BLaER1 (cell line): ENCODE measurements around the gene RAG1.

Source experiments
- H3K27ac ChIP-seq: shearing (Covaris generic); formaldehyde crosslinking; 2 replicates; pipeline ENCODE4 v1.8.1; 2022
- H3K27me3 ChIP-seq: shearing (Covaris generic); formaldehyde crosslinking; 2 replicates; pipeline ENCODE4 v1.8.1; 2022
- H3K36me3 ChIP-seq: shearing (Covaris generic); formaldehyde crosslinking; 2 replicates; pipeline ENCODE4 v1.8.1; 2022
- H3K4me1 ChIP-seq: shearing (Covaris generic); formaldehyde crosslinking; 2 replicates; pipeline ENCODE4 v1.8.1; 2022
- H3K4me2 ChIP-seq: shearing (Covaris generic); formaldehyde crosslinking; 2 replicates; pipeline ENCODE4 v1.8.1; 2022
- H3K4me3 ChIP-seq: shearing (Covaris generic); formaldehyde crosslinking; 2 replicates; pipeline ENCODE4 v1.8.1; 2022
- H3K9ac ChIP-seq: shearing (Covaris generic); formaldehyde crosslinking; 2 replicates; pipeline ENCODE4 v1.8.1; 2022
- H3K9me3 ChIP-seq: shearing (Covaris generic); formaldehyde crosslinking; 2 replicates; pipeline ENCODE4 v1.8.1; 2022
- H4K20me1 ChIP-seq: shearing (Covaris generic); formaldehyde crosslinking; 2 replicates; pipeline ENCODE4 v1.8.1; 2022
- Cebpa-rat ChIP-seq: shearing (Covaris generic); IDR thresholded peaks from 2 replicates; pipeline ENCODE4 v1.8.1; 2022

Gene RAG1

GRCh38 chr11:36564376-36565030 is 3.3 kb upstream of the RAG1 start:
- peak overlapping the region; percentile 61 for H3K4me3 ChIP-seq
- H3K27ac ChIP-seq: peak overlapping the region; percentile 37
- H3K27me3 ChIP-seq: no peaks in the 10 kb centered on the region
- peaks cover 32% of the 10 kb centered on the region for H3K4me1 ChIP-seq
- peak overlapping the region; percentile 98 for H3K9ac ChIP-seq
- peaks cover 14% of the 10 kb centered on the region for H3K9me3 ChIP-seq
- H3K4me2 ChIP-seq: peak overlapping the region; percentile 89
- no peaks in the 10 kb centered on the region for H4K20me1 ChIP-seq
- no peak for TF ChIP-seq Cebpa-rat
- no peaks in the 10 kb centered on the region for H3K36me3 ChIP-seq

DNA sequence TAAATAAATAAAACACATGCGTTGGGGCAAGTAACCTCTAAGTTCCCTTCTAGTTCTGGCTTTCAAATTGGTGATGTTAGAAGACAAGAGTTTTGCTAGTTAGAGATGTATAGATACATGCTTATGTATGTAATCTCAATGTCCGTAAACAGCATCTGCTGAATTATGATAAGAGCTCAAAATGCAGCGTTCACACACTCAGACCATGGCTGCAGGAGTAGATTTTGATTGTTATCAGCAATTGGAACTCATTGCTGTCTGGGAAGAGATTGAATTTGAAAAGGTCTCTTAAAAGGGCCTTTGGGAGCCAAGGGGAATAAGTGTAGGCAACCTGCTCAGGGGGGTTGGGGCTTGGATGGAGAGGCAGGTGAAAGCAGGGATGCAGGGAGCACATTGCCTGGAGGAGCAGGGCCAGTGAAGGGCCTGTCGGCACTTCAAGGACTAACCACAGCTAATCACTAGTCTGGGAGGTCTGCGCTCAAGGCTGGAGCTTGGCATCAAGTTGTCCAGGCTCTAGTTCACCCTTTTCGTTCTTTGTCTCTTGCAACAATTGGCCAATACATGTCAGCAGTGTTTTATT is 2.7 kb upstream of the RAG1 start:
- H3K4me1 ChIP-seq: peaks cover 32% of the 10 kb centered on the region
- H3K27ac ChIP-seq: peak overlapping the region; percentile 37; the same call in 1 of the 2 replicates
- peak overlapping the region; percentile 98 for H3K9ac ChIP-seq
- no peaks in the 10 kb centered on the region for H4K20me1 ChIP-seq
- peaks cover 8% of the 10 kb centered on the region for H3K9me3 ChIP-seq
- TF ChIP-seq Cebpa-rat: no peak
- peak overlapping the region; percentile 89 for H3K4me2 ChIP-seq
- no peaks in the 10 kb centered on the region for H3K27me3 ChIP-seq
- no peaks in the 10 kb centered on the region; the same call in 1 of the 2 replicates for H3K36me3 ChIP-seq
- H3K4me3 ChIP-seq: peak overlapping the region; percentile 61

DNA sequence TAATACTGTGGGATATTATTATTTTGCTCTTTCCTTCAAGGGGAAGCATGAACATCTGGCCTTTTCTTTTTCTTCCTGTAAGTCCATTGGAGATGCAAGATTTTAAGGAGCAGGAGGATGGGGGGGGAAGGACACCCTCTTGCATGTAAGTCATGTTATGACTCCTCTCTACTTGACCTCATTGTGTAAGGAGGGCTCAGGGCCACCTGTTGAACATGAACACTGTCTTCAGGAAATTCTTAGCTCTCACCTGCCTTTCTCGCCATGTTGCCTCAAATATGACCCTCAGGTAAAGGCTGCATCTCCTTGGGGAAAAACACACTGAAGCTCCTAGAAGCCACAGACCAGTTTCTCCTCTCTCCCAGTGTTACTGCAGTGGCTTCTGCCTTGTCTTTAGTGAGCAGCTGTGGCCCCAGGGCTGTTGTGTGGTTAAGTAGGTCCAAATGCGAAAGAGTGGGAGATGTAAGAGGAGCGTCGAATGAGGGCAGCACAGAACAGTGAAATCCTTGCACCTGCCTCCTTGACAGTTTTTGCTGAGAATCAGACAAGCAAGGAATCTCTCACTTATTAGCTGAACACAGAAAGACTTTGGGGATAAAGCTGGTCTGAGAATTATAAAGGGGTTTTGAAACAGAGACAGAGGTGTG is 1.3 kb upstream of the RAG1 start:
- Histone ChIP-seq H3K4me3 (peak overlapping the region; percentile 73), H3K27ac (peak overlapping the region; percentile 99), H3K27me3 (no peaks in the 10 kb centered on the region), H3K36me3 (peaks cover 12% of the 10 kb centered on the region), H3K4me2 (peak overlapping the region; percentile 89), H4K20me1 (no peaks in the 10 kb centered on the region), H3K9ac (peak overlapping the region; percentile 98), H3K9me3 (no peaks in the 10 kb centered on the region), H3K4me1 (peaks cover 32% of the 10 kb centered on the region)
- TF ChIP-seq Cebpa-rat: no peak

DNA sequence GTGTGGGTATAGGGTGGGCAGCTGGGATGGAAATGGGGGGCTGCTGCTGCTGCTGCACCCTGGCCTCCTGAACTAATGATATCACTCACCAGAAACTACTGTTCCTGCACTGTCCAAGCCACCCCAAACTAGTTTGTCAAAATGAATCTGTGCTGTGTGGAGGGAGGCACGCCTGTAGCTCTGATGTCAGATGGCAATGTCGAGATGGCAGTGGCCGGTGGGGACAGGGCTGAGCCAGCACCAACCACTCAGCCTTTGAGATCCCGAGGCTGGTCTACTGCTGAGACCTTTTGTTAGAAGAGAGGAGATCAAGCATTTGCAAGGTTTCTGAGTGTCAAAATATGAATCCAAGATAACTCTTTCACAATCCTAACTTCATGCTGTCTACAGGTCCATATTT is 1.3 kb downstream of the RAG1 start:
- H3K4me1 ChIP-seq: peaks cover 30% of the 10 kb centered on the region
- peaks cover 4% of the 10 kb centered on the region for H4K20me1 ChIP-seq
- peaks cover 38% of the 10 kb centered on the region for H3K36me3 ChIP-seq
- H3K4me3 ChIP-seq: peak overlapping the region; percentile 73
- peak overlapping the region; percentile 99 for H3K27ac ChIP-seq
- no peaks in the 10 kb centered on the region for H3K9me3 ChIP-seq
- H3K9ac ChIP-seq: peak overlapping the region; percentile 98
- peak overlapping the region; percentile 89 for H3K4me2 ChIP-seq
- 0 out of 2 replicates have a peak, but pooled peaks have one; percentile 10 for TF ChIP-seq Cebpa-rat
- no peaks in the 10 kb centered on the region for H3K27me3 ChIP-seq

DNA sequence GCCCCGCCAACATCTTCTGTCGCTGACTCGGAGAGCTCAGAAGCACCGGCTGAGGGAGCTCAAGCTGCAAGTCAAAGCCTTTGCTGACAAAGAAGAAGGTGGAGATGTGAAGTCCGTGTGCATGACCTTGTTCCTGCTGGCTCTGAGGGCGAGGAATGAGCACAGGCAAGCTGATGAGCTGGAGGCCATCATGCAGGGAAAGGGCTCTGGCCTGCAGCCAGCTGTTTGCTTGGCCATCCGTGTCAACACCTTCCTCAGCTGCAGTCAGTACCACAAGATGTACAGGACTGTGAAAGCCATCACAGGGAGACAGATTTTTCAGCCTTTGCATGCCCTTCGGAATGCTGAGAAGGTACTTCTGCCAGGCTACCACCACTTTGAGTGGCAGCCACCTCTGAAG is 6.7 kb downstream of the RAG1 start:
- H3K27ac ChIP-seq: peak overlapping the region; percentile 99
- no peak for TF ChIP-seq Cebpa-rat

DNA sequence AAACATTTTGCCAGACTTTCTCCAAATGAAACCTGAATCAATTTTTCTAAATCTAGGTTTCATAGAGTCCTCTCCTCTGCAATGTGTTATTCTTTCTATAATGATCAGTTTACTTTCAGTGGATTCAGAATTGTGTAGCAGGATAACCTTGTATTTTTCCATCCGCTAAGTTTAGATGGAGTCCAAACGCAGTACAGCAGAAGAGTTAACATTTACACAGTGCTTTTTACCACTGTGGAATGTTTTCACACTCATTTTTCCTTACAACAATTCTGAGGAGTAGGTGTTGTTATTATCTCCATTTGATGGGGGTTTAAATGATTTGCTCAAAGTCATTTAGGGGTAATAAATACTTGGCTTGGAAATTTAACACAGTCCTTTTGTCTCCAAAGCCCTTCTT is 9.6 kb downstream of the RAG1 start:
- TF ChIP-seq Cebpa-rat: no peak
- Histone ChIP-seq H3K4me2 (peak overlapping the region; percentile 89), H3K27me3 (no peaks in the 10 kb centered on the region), H3K9me3 (peaks cover 28% of the 10 kb centered on the region), H3K4me3 (peak overlapping the region; percentile 73), H3K27ac (peak overlapping the region; percentile 99), H3K36me3 (peaks cover 95% of the 10 kb centered on the region), H4K20me1 (peaks cover 84% of the 10 kb centered on the region), H3K9ac (peak overlapping the region; percentile 98), H3K4me1 (peaks cover 11% of the 10 kb centered on the region)

More for the DNA sequence above, 6.7 kb downstream of the RAG1 start:
- Histone ChIP-seq H3K4me3 (peak overlapping the region; percentile 73), H3K4me2 (peak overlapping the region; percentile 89), H3K27me3 (no peaks in the 10 kb centered on the region), H4K20me1 (peaks cover 58% of the 10 kb centered on the region), H3K9me3 (peaks cover 6% of the 10 kb centered on the region; the same call in 1 of the 2 replicates), H3K9ac (peak overlapping the region; percentile 98), H3K4me1 (no peaks in the 10 kb centered on the region), H3K36me3 (peaks cover 92% of the 10 kb centered on the region)

- no peaks in the 10 kb centered on the region for H3K27me3 ChIP-seq
- peaks cover 33% of the 10 kb centered on the region for H3K9me3 ChIP-seq
- H3K36me3 ChIP-seq: peaks cover 90% of the 10 kb centered on the region
- peaks cover 11% of the 10 kb centered on the region for H3K4me1 ChIP-seq
- peak overlapping the region; percentile 73 for H3K4me3 ChIP-seq
- peak overlapping the region; percentile 89 for H3K4me2 ChIP-seq
- H3K9ac ChIP-seq: peak overlapping the region; percentile 98
- TF ChIP-seq Cebpa-rat: no peak
- H3K27ac ChIP-seq: peak overlapping the region; percentile 99
- peaks cover 89% of the 10 kb centered on the region for H4K20me1 ChIP-seq
Observed at GRCh38 chr11:36577859-36578258, 10.1 kb downstream of the RAG1 start.

- H3K4me1 ChIP-seq: peaks cover 16% of the 10 kb centered on the region
- H3K9me3 ChIP-seq: peaks cover 34% of the 10 kb centered on the region
- H3K27ac ChIP-seq: peak overlapping the region; percentile 99
Observed at GRCh38 chr11:36578458-36578857, 10.7 kb downstream of the RAG1 start.

GRCh38 chr11:36581536-36581935 is 13.7 kb downstream of the RAG1 start:
- Histone ChIP-seq H3K9me3 (peaks cover 34% of the 10 kb centered on the region), H3K4me3 (peak overlapping the region; percentile 73), H3K4me1 (peaks cover 29% of the 10 kb centered on the region), H3K27me3 (no peaks in the 10 kb centered on the region), H4K20me1 (peaks cover 96% of the 10 kb centered on the region), H3K27ac (no peak overlapping the region), H3K36me3 (peaks cover 54% of the 10 kb centered on the region), H3K4me2 (peak overlapping the region; percentile 66), H3K9ac (no peak overlapping the region)
- no peak for TF ChIP-seq Cebpa-rat

More at GRCh38 chr11:36578458-36578857, 10.7 kb downstream of the RAG1 start:
- no peak for TF ChIP-seq Cebpa-rat
- peaks cover 84% of the 10 kb centered on the region for H3K36me3 ChIP-seq
- peaks cover 95% of the 10 kb centered on the region for H4K20me1 ChIP-seq
- H3K4me3 ChIP-seq: peak overlapping the region; percentile 73
- H3K27me3 ChIP-seq: no peaks in the 10 kb centered on the region
- peak overlapping the region; percentile 98 for H3K9ac ChIP-seq
- H3K4me2 ChIP-seq: peak overlapping the region; percentile 89

DNA sequence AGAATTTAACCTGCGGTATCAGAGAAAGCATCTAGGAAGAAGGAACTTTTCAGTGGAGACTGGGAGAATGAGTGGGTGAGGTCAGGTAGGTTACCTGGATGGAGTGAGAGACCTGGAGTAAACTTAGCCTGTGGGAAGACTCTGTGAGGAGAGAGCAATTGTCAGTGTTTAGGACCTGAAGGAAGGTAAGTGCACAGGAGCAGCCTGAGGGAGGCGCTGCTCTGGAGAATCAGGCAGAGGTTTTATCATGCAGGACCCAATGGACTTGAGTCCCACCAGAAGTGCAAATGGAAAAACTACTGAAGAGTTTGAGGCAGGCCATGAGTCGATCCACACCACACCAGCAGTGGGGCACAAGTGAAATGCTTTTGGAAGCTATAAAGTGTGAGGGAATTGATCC is 15.9 kb downstream of the RAG1 start:
- Histone ChIP-seq H3K9ac (no peak overlapping the region), H3K36me3 (peaks cover 38% of the 10 kb centered on the region), H3K27ac (no peak overlapping the region), H3K4me3 (no peak overlapping the region), H3K4me2 (peak overlapping the region; percentile 4; the same call in 1 of the 2 replicates), H4K20me1 (peaks cover 96% of the 10 kb centered on the region), H3K9me3 (peaks cover 31% of the 10 kb centered on the region), H3K4me1 (peaks cover 51% of the 10 kb centered on the region), H3K27me3 (no peaks in the 10 kb centered on the region)
- TF ChIP-seq Cebpa-rat: no peak
